ENCODE data around the gene ST3GAL4.

- TF ChIP-seq CTCF (IDR thresholded peaks at IDR 0.05): no peak
- TF ChIP-seq ESRRA (IDR thresholded peaks at IDR 0.05; ENCODE audit: borderline replicate concordance, low read length): no peak
- no peak for TF ChIP-seq CEBPB (IDR thresholded peaks at IDR 0.05)
- no peak for TF ChIP-seq EHMT2 (IDR thresholded peaks at IDR 0.05; ENCODE audit: low read depth)
- no peak for TF ChIP-seq RAD21 (conservative IDR thresholded peaks at IDR 0.05 in 1 of 2, IDR thresholded peaks at IDR 0.05 in 1 of 2)
- no peak for TF ChIP-seq POLR2A (IDR thresholded peaks at IDR 0.05; ENCODE audit: low read length)
- no peak for TF ChIP-seq MYC (IDR thresholded peaks at IDR 0.05; ENCODE audit: borderline replicate concordance, low read length)
- TF ChIP-seq REST (IDR thresholded peaks at IDR 0.05): no peak
- TF ChIP-seq ZNF302 (CRISPR knock-in tag; IDR thresholded peaks at IDR 0.05): no peak
- no peak for TF ChIP-seq HMGXB4 (CRISPR knock-in tag; IDR thresholded peaks at IDR 0.05; ENCODE audit: borderline replicate concordance)
These were observed 42.8 kb downstream of the ST3GAL4 start for GRCh38 chr11:126398296-126398695.

All from A549 (cell line).